GM19452 (cell line): ENCODE data around the gene TMEM256.

Source experiments
- ATAC-seq: cut with Tn5 transposase; IDR thresholded peaks from one replicate; pipeline ENCODE4 v1.9.1; 2021; ENCODE audit not compliant: unreplicated experiment

The TMEM256 gene

DNA sequence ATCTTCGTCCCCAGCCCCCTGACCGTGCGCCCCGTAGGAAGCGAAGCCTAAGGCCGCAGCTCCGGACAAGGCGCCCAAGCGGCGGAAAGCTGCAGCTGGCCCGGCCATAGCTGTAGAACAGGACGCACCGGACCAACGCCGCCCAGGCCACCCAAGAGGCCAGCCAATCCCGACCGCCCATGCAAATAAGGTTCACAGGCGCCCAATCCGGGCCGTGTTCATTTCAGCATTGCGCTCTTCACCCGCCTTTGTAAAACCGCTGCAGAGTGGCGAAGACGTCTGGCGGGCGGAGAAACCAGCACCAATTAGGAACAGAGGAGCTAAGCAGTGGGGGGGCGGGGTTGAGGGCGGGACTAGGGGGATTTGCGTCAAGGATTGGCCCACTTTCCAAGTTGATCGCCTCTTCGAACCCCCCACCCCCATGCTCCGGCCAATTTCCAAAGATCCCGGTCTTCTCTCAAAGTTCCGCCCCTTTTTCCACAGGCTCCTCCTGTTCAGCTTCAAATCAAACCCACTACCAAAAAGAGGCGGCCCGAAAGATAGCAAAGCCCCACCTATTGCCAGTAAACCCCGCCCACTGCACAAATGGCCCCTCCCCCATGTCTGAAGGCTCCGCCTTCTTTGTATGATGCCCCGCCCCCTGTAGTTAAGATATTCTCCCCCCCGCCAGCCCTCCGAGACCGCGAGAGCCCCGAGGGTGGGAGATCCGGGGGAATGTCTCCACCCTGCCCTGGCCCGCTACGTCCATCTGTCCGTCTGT, at the start of gene TMEM256:
Gene TMEM256, minus strand, starts transcription at position 121 of the 760 bp plus-strand sequence. Its CDS starts 13 bp downstream, at position 108.
- ATAC-seq, result peak; percentile 92

- ATAC-seq, result no peak
These were observed 44.6 kb upstream of the TMEM256 start for GRCh38 chr17:7448461-7448860.

DNA sequence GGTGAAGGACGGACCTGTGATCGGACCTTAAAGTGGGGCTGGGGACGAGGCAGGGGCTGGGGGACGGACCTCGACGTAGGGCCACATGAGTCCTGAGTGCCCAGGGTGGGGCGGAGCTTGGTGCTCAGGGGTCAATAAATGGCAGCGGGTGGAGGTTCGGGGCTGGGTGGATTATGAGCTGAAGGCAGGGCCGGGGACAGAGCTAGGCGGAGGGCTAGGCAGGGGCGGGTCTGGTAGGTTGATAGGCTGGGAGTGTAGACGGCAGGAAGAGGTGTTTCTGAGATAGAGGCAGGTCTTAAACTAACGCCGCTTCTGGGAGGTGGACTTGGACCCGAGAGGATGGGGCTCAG, 41.7 kb upstream of the TMEM256 start:
- no peak for ATAC-seq

GRCh38 chr17:7444682-7445618, 41.1 kb upstream of the TMEM256 start, which contains the start of gene CHRNB1:
CHRNB1 (plus strand) TSS chr17:7445061; CDS start chr17:7445128, 67 bp downstream.
- ATAC-seq, result no peak

GRCh38 chr17:7443499-7444485, 39.9 kb upstream of the TMEM256 start:
- ATAC-seq, result no peak

GRCh38 chr17:7442142-7442541, 38.2 kb upstream of the TMEM256 start:
- ATAC-seq, result no peak

DNA sequence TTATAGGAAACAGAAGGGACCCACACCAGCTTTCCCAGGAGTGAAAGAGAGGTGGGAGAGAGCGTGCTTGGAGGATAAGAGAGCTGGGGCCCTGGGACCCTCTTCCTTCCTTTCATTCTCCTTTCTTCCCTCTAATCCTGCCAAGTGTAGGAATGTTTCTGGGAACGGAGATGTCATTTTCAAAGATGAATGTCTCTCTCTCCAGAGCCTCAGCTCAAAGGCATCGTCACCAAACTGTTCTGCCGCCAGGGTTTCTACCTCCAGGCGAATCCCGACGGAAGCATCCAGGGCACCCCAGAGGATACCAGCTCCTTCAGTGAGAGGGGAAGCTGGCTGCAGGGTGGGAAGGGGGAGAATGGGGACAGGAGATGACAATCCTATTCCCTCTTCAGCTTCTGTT, 37.4 kb upstream of the TMEM256 start:
- no peak for ATAC-seq

DNA sequence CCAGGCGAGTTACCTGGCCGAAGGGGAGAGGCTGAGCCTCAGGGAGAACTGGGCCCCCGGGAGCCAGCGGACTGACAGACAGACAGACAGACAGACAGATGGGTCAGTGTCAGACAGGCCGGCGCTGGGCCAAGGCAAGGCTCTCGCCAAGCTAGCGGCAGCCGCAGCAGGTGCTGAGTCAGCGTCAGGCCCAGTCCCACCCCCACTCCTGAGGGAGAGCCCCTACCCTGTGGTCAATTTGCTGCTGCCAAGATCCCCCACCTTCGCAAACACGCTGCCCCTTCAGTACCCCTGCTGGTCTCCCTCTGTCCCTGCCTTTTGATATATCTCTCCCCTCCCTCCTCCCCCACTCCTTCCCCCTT, 36.9 kb upstream of the TMEM256 start:
- no peak for ATAC-seq

- ATAC-seq, result no peak
These were observed 36.4 kb upstream of the TMEM256 start for GRCh38 chr17:7440113-7440833.

- ATAC-seq, result no peak
These were observed 35.7 kb upstream of the TMEM256 start, which contains the start of gene FGF11 for GRCh38 chr17:7439462-7440112. FGF11 (plus strand) TSS chr17:7439512; CDS start chr17:7439621, 109 bp downstream.

DNA sequence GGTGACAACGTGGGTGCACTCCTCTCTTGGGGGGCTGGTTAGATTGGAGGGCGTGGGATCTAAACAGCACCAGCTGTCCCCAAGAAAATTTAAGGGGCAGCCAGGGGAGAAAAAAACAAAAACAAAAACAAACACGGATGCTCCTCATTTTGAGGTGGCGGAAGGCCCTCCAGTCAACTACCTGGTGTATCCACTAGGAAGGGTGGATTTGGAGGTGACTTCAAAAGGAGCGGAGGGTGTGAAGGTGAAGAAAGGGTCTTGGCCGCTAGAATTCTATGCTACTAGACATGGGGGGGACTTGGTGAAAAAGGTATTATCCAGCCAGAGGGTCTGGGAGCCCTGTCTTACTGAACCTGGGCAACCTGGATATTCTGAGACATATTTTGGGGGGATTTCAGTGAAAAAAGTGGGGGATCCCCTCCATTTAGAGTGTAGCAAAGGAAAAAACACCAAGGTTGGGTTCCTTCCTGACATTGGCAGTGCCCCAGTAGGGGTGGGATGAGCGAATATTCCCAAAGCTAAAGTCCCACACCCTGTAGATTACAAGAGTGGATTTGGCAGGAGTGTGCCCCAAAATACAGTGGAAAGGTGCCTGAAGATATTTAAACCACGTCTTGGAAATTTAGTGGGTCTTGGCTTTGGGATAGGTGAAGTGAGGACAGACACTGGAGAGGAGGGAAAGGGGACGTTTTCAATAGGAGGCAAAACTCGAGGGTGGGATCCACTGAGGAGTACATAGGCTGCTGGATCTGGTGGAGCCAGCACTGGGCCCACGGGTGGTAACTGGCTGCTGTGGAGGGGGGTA, 35.0 kb upstream of the TMEM256 start:
- no peak for ATAC-seq

GRCh38 chr17:7437950-7438614, 34.2 kb upstream of the TMEM256 start:
- no peak for ATAC-seq

- no peak for ATAC-seq
These were observed 33.5 kb upstream of the TMEM256 start for GRCh38 chr17:7437369-7437863.

GRCh38 chr17:7436556-7437368, 32.9 kb upstream of the TMEM256 start:
- ATAC-seq, result no peak

- ATAC-seq, result peak; percentile 24
These were observed 32.0 kb upstream of the TMEM256 start for GRCh38 chr17:7435676-7436555.

GRCh38 chr17:7432296-7432695, 28.4 kb upstream of the TMEM256 start:
- no peak for ATAC-seq
